Mucosa of gallbladder (tissue), 1 donor: ENCODE results near the gene CD36. TPM values are rescaled to one million over a fixed set of nuclear protein-coding genes. Genes with fewer than 3 reads are reported as not detected.

Experiments
- DNase-seq: peaks from one replicate; pipeline ENCODE4 v3.0.0-alpha.2; 2020; ENCODE audit warnings: low spot score
- total RNA-seq: library from RNA; stranded (reverse); gene quantifications from one replicate; pipeline ENCODE4 v1.2.1, GENCODE V29; 2021
- donor health status: DM: no; HTN: no; CAD: no.

Gene CD36
- total RNA-seq = 35.8 TPM

GRCh38 chr7:80637911-80638765 lies at the start of gene CD36:
CD36 (plus strand) TSS chr7:80638642; CDS start chr7:80646741, 8,099 bp downstream.
- DNase-seq = no peak

- no peak for DNase-seq
Observed at GRCh38 chr7:80589631-80590030, 48.8 kb upstream of the CD36 start.

GRCh38 chr7:80591654-80592053 lies 46.8 kb upstream of the CD36 start:
- DNase-seq = no peak

DNA sequence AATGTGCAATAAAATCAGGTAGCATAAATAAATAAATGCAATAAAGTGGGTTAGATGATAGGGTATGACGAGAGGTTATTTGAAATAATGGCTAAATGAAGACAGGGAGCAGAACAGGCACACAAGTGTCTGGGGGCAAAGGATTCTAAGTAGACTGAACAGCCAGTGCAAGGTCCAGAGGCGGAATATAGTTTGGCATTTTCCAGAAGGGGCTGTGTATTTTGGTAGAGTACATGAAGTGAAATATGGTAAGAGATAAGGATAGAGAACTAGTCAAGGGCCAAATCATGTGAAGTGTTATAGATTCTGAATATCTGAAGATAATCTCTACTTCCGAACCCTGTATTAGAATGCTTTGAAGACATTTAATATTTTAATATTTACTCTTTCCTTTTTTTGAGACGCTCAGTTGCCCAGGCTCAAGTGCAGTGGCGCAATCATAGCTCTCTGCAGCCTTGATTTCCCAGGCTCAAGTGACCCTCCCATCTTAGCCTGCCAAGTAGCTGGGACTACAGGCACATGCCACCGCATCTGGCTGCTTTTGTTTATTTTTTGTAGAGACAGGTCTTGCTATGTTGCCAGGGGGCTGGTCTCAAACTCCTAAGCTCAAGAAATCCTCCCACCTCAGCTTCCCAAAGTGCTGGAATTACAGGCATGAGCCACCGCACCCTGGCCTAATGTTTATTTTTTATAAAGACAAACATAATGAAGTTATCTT lies 44.4 kb upstream of the CD36 start:
- no peak for DNase-seq

DNA sequence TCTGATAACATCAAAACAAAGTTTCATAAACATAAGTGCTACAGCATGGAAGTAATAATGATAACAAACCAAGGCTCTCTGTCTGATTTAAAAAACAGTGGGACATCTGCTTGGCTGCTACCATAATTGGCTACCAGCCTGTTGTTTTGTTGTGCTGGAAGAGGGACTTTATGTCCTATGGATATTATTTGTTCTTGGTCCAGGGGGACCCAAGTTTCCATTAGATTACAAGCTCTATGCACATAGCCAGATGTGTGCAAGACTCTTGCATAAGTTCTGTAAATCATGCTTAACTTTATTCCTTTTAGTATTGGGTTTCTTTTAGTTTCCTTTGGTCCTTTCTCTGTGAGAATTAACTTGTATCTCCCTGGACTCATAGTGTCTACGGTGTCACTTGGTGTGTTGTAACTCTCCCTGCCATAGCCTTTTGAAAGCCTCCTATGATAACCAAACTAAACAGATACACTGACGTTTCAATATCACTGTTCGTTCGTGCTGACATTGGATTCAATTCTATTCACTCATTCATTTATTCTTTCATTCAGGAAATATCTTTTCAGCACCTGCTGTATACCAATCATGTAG lies 41.4 kb upstream of the CD36 start:
- DNase-seq = no peak

GRCh38 chr7:80597875-80598274 lies 40.6 kb upstream of the CD36 start:
- DNase-seq = no peak

DNA sequence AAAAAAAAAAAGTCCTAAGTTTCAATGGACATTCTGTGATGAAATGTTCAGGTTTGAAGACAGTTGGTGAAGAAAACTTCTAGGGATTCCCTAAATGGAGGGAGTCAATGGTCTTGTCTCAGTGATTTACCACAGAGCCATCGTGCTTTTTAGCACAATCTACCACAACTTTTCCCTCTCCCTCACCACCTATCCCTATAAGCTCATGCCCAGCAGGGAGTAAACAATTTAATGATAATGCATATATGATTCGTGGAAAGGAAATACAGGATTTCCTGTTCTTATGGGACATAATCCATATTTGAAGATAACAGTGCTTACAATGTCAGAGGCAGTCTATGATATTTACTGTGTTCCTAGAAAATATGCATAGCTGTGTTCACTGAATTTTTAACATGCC lies 38.4 kb upstream of the CD36 start:
- DNase-seq = no peak

GRCh38 chr7:80601999-80602398 lies 36.4 kb upstream of the CD36 start:
- DNase-seq = no peak

GRCh38 chr7:80603940-80604339 lies 34.5 kb upstream of the CD36 start:
- DNase-seq = no peak

GRCh38 chr7:80604436-80604835 lies 34.0 kb upstream of the CD36 start:
- DNase-seq = no peak

GRCh38 chr7:80607136-80607535 lies 31.3 kb upstream of the CD36 start:
- no peak for DNase-seq

DNA sequence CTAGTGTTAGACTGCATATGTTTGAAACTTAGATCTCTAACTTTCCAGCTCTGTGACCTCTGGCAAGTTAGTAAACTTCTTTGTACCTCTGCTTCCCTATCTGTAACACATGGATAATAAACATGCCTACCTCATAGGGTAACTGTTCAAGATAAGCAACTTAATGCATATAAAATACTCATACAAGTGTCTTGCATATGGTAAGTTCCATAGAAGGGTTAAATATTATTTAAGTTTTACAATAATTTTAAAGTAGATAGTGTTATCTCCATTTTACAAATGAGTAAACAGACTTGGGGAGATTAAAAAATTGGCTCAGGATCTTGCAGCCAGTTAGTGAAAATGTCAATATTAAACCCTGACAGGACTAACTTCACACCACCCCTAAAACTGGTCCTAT lies 30.1 kb upstream of the CD36 start:
- DNase-seq = no peak

DNA sequence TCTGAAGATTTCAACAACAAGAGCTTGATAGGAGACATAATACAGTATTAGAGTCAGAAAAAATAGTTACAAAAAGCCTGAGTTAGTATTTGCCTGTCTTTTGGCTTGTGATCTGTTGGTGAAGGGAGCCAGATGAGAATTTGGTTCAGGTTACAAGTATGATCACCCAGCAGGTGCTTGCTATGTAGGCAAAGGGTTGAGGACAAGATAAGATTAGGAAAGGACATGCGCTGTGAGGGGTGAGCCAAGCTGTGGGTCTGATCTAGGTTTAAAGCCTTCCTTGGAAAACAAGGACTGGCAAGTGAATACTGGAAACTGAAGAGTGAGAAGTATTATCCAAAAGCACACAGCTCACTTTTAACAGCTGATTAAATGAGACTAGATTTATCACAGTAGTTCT lies 28.7 kb upstream of the CD36 start:
- no peak for DNase-seq

- no peak for DNase-seq
Observed at GRCh38 chr7:80611353-80611752, 27.1 kb upstream of the CD36 start.

DNA sequence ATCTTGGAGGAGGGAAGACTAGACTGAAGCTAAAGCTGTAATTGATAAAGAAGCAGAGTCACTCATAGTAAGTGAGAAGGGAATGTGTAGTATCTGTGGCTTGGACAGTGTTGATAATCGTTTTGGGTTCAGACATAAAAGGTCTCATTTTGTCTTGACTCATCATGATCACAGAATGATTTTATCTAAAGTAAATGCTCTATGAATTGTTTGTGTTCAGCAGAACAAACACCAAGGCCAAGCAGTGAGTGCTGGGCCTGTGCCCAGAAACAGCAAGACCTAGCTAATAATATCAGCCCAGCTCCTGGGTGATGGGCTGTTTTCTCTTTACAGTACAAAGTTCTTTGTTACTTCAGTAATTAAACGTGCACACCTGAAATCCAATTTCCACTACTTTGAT lies 26.7 kb upstream of the CD36 start:
- DNase-seq = peak; percentile 89

- no peak for DNase-seq
Observed at GRCh38 chr7:80612880-80613279, 25.6 kb upstream of the CD36 start.

GRCh38 chr7:80613519-80613918 lies 24.9 kb upstream of the CD36 start:
- DNase-seq = no peak

DNA sequence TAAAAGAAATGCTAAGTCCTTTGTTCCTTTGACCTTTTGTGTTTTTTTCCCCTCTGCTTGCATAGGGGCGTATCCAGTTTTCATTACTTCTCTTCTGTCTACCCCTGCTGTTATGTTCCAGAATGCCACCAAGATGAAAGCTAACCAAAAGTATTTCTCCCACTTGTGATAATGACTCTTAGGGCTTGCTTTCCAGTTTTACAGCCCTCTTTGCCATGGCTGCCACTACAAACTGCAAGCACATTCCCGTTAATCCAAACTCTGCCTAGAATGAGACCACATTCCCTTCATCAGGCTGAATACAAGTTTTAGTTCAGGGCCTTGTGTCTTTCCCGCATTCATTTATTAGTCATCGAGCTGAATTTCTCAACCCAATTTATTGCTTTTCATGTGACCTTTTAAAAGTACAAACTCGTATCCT lies 23.6 kb upstream of the CD36 start:
- no peak for DNase-seq

- no peak for DNase-seq
Observed at GRCh38 chr7:80618096-80618495, 20.3 kb upstream of the CD36 start.

DNA sequence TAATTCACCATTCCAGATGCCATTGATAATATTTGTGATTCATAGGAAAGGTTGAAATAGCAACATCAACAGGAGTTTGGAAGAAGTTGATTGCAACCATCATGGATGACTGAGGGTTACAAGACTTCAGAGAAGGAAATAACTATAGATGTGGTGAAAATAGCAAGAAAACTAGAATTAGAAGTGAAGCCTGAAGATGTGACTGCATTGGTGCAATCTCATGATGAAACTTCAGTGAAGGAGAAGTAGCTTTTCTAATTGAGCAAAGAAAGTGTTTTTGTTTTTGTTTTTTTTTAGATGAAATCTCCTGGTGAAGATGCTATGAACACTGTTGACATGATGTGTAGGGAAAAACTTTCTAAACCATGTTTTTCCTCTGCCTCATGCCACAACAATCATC lies 18.7 kb upstream of the CD36 start:
- no peak for DNase-seq

DNA sequence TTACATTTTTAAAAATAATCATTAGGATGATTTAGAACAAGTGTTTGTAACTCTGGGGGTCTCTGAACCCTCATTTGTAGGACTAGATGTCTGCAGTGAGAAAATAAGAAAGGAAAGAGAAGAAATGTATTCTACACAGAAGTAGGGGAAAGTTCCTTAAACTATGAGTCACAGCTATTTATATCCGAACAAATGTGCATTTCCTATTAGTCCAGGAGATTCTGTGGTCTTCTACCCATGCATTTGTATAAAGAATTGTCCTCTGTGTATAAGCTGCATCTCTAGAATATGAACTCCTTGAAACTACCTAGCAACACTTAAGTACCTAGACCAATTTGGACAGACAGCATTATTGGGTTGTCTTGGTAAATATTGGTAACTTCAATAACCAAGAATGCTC lies 15.9 kb upstream of the CD36 start:
- DNase-seq = no peak

- no peak for DNase-seq
Observed at GRCh38 chr7:80623503-80624252, 14.8 kb upstream of the CD36 start.
